ENCODE results near the gene LRRN4CL.

The LRRN4CL gene

DNA sequence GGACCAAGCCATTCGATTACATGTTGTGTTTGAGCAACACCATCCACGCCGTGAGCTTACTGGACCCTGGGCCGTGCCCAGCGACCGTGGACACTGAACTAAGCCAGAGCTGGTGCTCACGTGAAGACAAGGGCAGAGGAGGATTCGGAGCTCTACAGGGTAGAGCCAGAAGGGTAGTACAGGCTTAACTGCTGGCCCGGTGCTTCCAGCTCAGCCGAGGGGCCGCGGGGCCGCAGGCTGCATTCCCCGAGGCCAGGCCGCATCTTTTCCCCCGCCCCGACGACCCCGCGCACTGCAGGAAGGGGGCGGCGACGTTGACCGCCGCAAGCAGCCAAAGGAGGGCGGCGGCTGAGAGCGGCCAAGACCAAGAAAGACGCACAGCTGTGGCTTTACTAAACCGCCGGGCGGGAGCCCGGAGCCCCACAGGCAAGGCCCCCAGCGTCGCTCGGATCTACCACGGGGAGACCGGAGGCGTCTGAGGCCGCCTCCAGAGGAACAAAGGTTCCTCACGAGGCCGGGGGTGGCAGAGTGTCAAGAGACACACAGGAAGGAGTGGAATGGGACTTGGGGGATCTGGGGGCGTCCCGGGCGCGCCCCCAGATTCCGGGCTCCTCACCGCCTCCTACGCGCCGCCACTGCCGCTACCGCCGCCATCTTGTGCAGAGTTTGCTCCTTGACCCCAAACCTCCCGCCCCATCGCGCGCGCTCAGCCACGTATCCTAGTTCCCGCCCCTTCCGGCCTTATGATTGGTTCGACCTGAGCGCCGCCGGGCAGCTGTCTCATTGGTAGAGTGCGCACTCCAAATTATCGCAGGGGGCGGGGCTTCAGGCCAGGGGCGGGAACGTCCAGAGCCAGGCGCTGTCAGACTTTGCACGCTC is 43.1 kb downstream of the LRRN4CL start, which contains the start of gene GANAB:
TSS of gene GANAB (minus strand) at position 668 of the 879 bp plus-strand sequence. CDS start at position 654, 14 bp downstream.
- DNase-seq, result peak; percentile 98 to 99

DNA sequence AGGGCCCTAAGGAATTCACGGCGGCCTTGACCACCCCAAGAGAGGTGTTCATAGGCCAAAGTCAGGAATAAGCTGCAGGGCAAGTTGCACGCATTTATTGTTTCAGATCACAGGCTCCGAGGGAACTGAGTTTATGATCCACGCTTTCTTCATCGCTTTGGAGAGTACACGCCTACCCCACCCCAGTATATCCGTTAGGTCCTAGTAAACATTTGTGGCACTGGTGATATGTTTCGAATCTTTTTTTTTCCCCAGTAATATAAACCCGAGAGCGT is 43.7 kb downstream of the LRRN4CL start:
- no peak for DNase-seq

DNA sequence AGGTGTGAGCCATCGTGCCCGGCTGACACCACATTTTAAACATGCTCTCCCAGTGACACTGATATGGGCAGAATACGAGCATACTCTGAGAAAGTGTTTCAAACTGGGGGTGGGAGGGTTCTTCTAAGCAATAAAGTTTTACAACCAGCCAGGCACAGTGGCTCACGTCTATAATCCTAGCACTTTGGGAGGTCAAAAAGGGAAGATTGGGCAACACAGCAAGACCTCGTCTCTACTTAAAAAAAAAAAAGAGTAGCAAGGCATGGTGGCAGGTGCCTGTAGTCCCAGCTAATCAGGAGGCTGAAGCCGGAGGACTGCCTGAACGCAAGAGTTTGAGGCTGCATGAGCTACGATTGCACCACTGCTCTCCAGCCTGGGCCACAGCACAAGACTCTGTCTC is 45.1 kb downstream of the LRRN4CL start:
- DNase-seq, result no peak
